Neural crest cell (in vitro differentiated cells): Measurements from ENCODE around the gene KSR1. TPM values are rescaled to one million over a fixed set of nuclear protein-coding genes. Genes with fewer than 3 reads are reported as not detected.
"Not testable (repeated sequence)": the region's sequence is repeated elsewhere in the genome, so short reads cannot be mapped to it uniquely, and the experiment has no call there.

Experiments used
- DNase-seq: peaks from one replicate; pipeline ENCODE4 v3.0.0; 2021; ENCODE audit warnings: low read depth, mixed read lengths, low spot score
- H3K27ac Mint-ChIP-seq: one replicate; pipeline ENCODE4 v1.8.0; 2021; ENCODE audit warnings: mild to moderate bottlenecking, mixed read lengths; ENCODE audit not compliant: unreplicated experiment
- H3K27me3 Mint-ChIP-seq: 2 replicates; pipeline ENCODE4 v1.8.0; 2021; ENCODE audit warnings: low read depth, mild to moderate bottlenecking, mixed read lengths
- H3K36me3 Mint-ChIP-seq: 2 replicates; pipeline ENCODE4 v1.8.0; 2021; ENCODE audit warnings: low read depth, mild to moderate bottlenecking, mixed read lengths
- H3K4me1 Mint-ChIP-seq: 2 replicates; pipeline ENCODE4 v1.8.0; 2021; ENCODE audit warnings: mixed read lengths
- H3K4me3 Mint-ChIP-seq: one replicate; pipeline ENCODE4 v1.8.0; 2021; ENCODE audit warnings: mild to moderate bottlenecking, mixed read lengths
- H3K9me3 Mint-ChIP-seq: 2 replicates; pipeline ENCODE4 v1.8.0; 2021; ENCODE audit warnings: mixed read lengths
- total RNA-seq: library from RNA; stranded (reverse); gene quantifications from 2 replicates; pipeline ENCODE4 v1.2.1, GENCODE V29; 2021
- TF ChIP-seq, protein P1 (sequence below): fragments of 200-600 bp; sonication (generic); conservative IDR thresholded peaks from 2 replicates; pipeline ENCODE4 v1.5.0; 2021; ENCODE audit warnings: antibody characterized with exemption, mild to moderate bottlenecking

KSR1 gene
- total RNA-seq, 1 donor from 2014 or later, result 28.0 TPM

DNA sequence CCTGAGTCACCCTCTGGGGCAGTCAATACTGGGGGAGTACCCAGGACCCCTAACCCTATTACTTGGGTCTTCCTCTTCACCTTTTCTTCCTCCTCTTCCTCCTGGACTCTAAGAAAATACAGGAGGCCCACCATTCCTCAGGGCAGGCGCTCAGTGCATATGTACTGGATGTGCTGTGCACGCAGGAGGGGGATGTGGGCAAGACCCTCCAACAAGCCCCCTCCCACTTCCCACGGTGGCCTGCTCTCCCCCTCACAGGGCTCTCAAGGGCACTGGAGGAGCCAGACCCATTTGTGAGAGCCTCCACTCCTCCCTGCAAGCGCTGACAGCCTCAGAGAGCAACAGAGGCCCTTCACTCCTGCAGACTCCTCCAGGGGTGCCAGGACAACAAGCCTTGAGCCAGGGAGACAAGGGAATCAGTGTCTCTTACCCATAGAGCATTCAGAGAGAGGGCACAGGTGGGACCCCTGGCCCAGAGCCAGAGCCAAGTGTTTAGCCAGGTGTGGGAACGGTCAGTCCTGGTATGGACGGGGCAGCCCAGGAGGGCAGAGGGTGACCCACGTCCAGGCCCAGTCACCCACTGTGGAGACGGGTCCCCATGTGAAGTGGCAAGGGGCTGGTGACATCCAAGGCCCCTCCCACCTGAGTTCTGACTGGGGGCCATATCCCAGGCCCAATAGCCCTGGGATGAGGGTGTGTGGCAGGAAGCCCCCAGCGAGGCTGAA is 27.3 kb upstream of the KSR1 start:
- Mint-ChIP-seq H3K4me3 (no peak overlapping the region), H3K4me1 (no peaks in the 10 kb centered on the region), H3K27ac (no peak overlapping the region), H3K9me3 (no peaks in the 10 kb centered on the region), H3K36me3 (no peaks in the 10 kb centered on the region), H3K27me3 (no peaks in the 10 kb centered on the region)
- TF ChIP-seq, protein P1, sequence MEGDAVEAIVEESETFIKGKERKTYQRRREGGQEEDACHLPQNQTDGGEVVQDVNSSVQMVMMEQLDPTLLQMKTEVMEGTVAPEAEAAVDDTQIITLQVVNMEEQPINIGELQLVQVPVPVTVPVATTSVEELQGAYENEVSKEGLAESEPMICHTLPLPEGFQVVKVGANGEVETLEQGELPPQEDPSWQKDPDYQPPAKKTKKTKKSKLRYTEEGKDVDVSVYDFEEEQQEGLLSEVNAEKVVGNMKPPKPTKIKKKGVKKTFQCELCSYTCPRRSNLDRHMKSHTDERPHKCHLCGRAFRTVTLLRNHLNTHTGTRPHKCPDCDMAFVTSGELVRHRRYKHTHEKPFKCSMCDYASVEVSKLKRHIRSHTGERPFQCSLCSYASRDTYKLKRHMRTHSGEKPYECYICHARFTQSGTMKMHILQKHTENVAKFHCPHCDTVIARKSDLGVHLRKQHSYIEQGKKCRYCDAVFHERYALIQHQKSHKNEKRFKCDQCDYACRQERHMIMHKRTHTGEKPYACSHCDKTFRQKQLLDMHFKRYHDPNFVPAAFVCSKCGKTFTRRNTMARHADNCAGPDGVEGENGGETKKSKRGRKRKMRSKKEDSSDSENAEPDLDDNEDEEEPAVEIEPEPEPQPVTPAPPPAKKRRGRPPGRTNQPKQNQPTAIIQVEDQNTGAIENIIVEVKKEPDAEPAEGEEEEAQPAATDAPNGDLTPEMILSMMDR, result no peak
- DNase-seq, result no peak

DNA sequence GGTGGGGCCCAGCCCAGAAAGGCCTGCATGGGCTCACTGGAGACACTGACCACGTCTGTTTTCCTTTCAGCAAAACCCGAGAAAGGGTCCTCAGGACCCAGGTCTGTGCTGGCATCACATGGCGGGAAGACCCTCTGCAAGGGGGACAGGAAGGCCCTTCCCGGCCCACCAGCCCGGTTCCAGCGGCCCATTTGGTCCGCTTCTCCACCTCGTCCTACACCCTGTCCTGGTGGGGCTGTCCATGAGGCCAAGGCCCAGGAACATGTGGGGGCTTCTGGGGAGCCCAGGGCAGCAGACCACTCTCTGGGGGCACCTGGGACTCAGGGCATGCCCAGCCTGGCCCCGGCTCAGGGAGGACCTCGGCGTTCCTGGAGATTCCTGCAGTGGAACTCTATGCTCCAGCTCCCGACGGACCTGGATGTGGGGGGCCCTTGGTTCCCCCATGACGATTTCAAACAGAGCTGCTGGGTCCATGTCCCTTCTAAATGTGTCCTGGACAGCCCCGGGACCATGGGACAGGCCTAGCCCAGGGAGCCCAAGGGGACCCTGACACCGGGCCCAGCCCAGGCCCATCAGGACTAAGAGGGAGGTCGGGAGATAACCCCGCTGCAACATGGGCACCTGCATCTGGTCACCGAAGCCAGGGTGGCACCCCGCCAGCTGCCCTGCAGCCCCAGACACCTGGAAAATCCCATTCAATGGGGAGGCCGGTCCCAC is 26.4 kb upstream of the KSR1 start:
- no peak overlapping the region for H3K27ac Mint-ChIP-seq
- TF ChIP-seq, protein P1, result no peak
- no peaks in the 10 kb centered on the region for H3K4me1 Mint-ChIP-seq
- H3K27me3 Mint-ChIP-seq, result no peaks in the 10 kb centered on the region
- no peaks in the 10 kb centered on the region for H3K36me3 Mint-ChIP-seq
- no peak overlapping the region for H3K4me3 Mint-ChIP-seq
- DNase-seq, result no peak
- no peaks in the 10 kb centered on the region for H3K9me3 Mint-ChIP-seq

DNA sequence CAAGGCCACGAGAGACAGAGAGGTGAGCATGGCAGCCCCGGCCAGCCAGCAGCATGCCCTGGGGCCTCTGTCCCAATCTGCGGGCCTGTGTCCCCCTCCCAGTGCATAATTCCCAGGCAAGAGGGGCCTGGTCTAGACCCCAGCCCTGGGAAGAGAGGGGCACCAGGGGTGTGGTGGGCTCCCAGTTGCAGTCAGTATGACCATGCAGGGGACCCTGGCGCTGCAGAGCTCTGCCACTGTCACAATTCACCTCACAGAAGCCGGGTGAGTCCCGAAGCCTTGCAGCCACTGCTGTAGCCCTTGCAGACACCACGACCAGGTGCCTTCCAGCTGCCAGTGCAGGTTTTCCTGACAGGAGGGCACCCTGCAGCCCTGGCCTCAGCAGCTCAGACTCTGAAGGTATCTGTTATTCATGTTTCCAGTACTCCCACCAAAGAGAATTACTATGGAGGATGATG is 25.8 kb upstream of the KSR1 start:
- TF ChIP-seq, protein P1, result no peak
- Mint-ChIP-seq H3K27ac (no peak overlapping the region), H3K9me3 (no peaks in the 10 kb centered on the region), H3K4me1 (no peaks in the 10 kb centered on the region), H3K27me3 (no peaks in the 10 kb centered on the region), H3K36me3 (no peaks in the 10 kb centered on the region), H3K4me3 (no peak overlapping the region)
- no peak for DNase-seq

DNA sequence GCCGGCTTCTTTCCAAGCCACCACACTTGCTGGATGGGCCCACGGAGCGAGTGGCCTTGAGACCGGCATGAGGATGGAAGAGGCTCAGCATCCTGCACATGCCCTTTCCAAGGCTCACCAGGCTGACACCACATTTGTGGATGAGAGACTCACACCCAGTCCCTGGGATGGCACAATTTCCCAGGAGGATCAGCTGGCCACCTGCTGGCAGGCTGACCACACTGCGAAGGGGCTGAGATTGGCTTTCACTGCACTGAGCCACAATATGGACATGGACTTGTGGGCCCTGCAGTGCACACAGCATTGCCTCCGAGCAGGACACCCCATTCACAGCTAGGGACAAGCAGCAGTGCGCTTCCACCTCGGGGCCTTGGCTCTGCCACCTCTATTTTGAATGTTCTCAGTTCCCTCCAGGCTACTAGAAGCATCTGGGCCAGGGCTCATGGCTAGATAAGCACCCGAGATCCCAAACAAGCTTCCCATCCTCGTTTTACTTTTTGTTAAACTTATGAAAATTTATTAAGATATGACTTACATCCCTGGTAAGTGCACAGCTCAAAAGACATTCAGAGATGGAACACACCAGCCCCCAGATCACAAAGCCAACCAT is 25.3 kb upstream of the KSR1 start:
- no peaks in the 10 kb centered on the region for H3K36me3 Mint-ChIP-seq
- TF ChIP-seq, protein P1, result peak; percentile 68
- peak; percentile 50 for DNase-seq
- no peaks in the 10 kb centered on the region for H3K27me3 Mint-ChIP-seq
- H3K4me1 Mint-ChIP-seq, result no peaks in the 10 kb centered on the region
- H3K27ac Mint-ChIP-seq, result peak overlapping the region; percentile 78
- no peaks in the 10 kb centered on the region for H3K9me3 Mint-ChIP-seq
- no peak overlapping the region for H3K4me3 Mint-ChIP-seq

DNA sequence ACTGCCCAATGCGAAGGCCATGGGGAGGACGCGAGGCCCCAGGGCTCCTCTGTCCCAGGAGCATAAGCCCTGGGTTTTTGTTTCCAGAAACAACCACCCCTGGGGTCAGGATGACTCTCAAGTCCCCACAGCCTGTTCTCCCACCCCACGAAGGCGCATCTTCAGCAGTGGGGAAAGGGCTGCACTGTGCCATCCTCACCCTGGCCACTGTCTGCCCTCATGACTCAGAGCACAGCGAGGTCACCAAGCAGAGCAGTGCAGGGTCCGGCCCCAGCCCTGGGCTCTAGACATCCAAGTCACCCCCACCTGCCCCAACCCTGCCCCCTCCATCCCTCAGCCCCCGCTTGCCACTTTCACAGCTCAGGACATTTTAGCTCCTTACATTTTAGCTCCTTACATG is 22.7 kb upstream of the KSR1 start:
- Mint-ChIP-seq H3K27ac (no peak overlapping the region), H3K36me3 (no peaks in the 10 kb centered on the region)
- DNase-seq, result no peak

DNA sequence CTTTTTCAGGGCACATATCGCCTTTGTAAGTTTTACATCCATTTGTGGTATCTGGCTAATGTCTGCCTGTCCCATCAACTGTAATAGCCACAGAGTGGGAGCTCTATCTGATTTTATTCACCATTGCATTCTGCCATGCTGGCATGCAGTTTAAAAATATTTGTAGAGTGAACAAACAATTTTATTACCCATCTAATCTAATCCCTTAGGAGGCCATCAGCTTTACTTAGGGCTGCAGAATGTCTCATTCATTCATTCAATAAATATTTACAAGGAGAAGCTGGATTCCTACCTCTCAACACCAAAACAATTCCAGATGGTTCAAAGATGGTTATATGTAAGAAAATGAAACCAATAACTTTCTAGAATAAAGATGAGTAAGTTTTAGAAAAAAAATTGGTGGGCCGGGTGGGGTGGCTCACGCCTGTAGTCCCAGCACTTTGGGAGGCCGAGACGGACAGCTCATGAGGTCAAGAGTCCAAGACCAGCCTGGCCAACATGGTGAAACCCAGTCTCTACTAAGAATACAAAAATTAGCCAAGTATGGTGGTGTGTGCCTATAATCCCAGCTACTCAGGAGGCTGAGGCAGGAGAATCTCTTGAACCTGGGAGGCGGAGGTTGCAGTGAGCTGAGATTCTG is 20.7 kb upstream of the KSR1 start:
- not testable (repeated sequence) for H3K4me3 Mint-ChIP-seq, H3K36me3 Mint-ChIP-seq, H3K27ac Mint-ChIP-seq, H3K4me1 Mint-ChIP-seq, H3K9me3 Mint-ChIP-seq, DNase-seq, H3K27me3 Mint-ChIP-seq

More for the DNA sequence above, 22.7 kb upstream of the KSR1 start:
- TF ChIP-seq, protein P1, result no peak
- no peaks in the 10 kb centered on the region for H3K9me3 Mint-ChIP-seq
- H3K27me3 Mint-ChIP-seq, result no peaks in the 10 kb centered on the region
- H3K4me3 Mint-ChIP-seq, result no peak overlapping the region
- no peaks in the 10 kb centered on the region for H3K4me1 Mint-ChIP-seq
